Endothelial cell of umbilical vein (primary cell): Measurements from ENCODE around the gene SETDB1. TPM values are rescaled to one million over a fixed set of nuclear protein-coding genes. Genes with fewer than 3 reads are reported as not detected.

Experiments
- BruUV-seq: library from RNA; stranded (reverse); fragments of 400-500 nt; replicated peaks from 2 replicates; lab custom pipeline; 2021; lab: Mats Ljungman, UMichigan
- CTCF ChIA-PET: fragments of 300-600, 350-600 bp; sonication (Branson Sonifier 250); formaldehyde crosslinking; loops from one replicate; lab custom pipeline; 2021; ENCODE audit warnings: antibody characterized with exemption, inconsistent platforms; lab: Charles Lee
- POLR2A ChIA-PET: fragments of 300-600, 350-600 bp; sonication (Branson Sonifier 250); formaldehyde crosslinking; loops from one replicate; lab custom pipeline; 2021; ENCODE audit warnings: antibody characterized with exemption, inconsistent platforms; lab: Charles Lee
- DNase-seq: peaks from one replicate; pipeline ENCODE4 v3.0.0-alpha.2; 2011; ENCODE audit warnings: low read depth, low spot score
- FAIRE-seq: peaks from 2 replicates; lab custom pipeline; 2011; peaks lifted over from hg19 to GRCh38; lab: Jason Lieb, UNC
- H2AFZ ChIP-seq: 2 replicates; pipeline ENCODE4 v1.6.0; 2012; ENCODE audit warnings: low read depth, low read length, control low read depth, inconsistent platforms
- H3K27ac ChIP-seq: 2 replicates; pipeline ENCODE4 v1.5.1; 2011; ENCODE audit warnings: low read depth, mild to moderate bottlenecking, control low read depth, low read length, moderate library complexity; ENCODE audit not compliant: insufficient read depth
- H3K27me3 ChIP-seq, 2 experiments: 2 replicates each; pipeline versions ENCODE4 v1.6.0 to v1.6.1; 2011; ENCODE audit warnings: low read length in 2 of 2, mixed read lengths in 1 of 2; ENCODE audit not compliant: control insufficient read depth in 2 of 2, insufficient read depth in 2 of 2
- H3K36me3 ChIP-seq, 2 experiments: 2 replicates in 1 of 2; 3 replicates in 1 of 2; pipeline ENCODE4 v1.5.1; 2011; ENCODE audit warnings: low read length in 2 of 2, mild to moderate bottlenecking in 1 of 2, moderate library complexity in 1 of 2; ENCODE audit not compliant: control insufficient read depth in 2 of 2, insufficient read depth in 2 of 2; ENCODE audit errors: extremely low read depth in 1 of 2
- H3K4me1 ChIP-seq: 3 replicates; pipeline ENCODE4 v1.5.1; 2011; ENCODE audit warnings: mild to moderate bottlenecking, low read length; ENCODE audit not compliant: control insufficient read depth, insufficient read depth; ENCODE audit errors: extremely low read depth
- H3K4me2 ChIP-seq: 2 replicates; pipeline ENCODE4 v1.6.1; 2011; ENCODE audit warnings: low read length, control low read depth, mixed read lengths; ENCODE audit not compliant: insufficient read depth
- H3K4me3 ChIP-seq, 3 experiments: fragments of 200-600 bp in 1 of 3; sonication (generic), shearing (Covaris generic) in 1 of 3; replicated peaks in 1 of 3; 2 replicates each; pipeline ENCODE4 v1.5.1; 2011 to 2016; ENCODE audit warnings: control low read depth in 3 of 3, low read length in 3 of 3, mild to moderate bottlenecking in 2 of 3, inconsistent platforms in 1 of 3, low read depth in 1 of 3, moderate library complexity in 1 of 3; ENCODE audit not compliant: insufficient read depth in 1 of 3
- H3K79me2 ChIP-seq: 2 replicates; pipeline ENCODE4 v1.6.0; 2012; ENCODE audit warnings: low read length, inconsistent platforms; ENCODE audit not compliant: control insufficient read depth, insufficient read depth
- H3K9ac ChIP-seq: replicated peaks from 2 replicates; pipeline ENCODE3; 2011; ENCODE audit warnings: low read length, control low read depth; ENCODE audit not compliant: insufficient read depth; ENCODE audit errors: extremely low read depth
- H3K9me1 ChIP-seq: replicated peaks from 3 replicates; pipeline ENCODE4 v1.6.0; 2011; ENCODE audit warnings: mild to moderate bottlenecking, low read length; ENCODE audit not compliant: control insufficient read depth, insufficient read depth; ENCODE audit errors: extremely low read depth
- H3K9me3 ChIP-seq: replicated peaks from 2 replicates; pipeline ENCODE4 v1.5.1; 2012; ENCODE audit warnings: low read length, inconsistent platforms; ENCODE audit not compliant: control insufficient read depth, insufficient read depth
- H4K20me1 ChIP-seq: replicated peaks from 2 replicates; pipeline ENCODE3; 2011; ENCODE audit warnings: mild to moderate bottlenecking, low read length; ENCODE audit not compliant: control insufficient read depth, insufficient read depth; ENCODE audit errors: extremely low read depth
- EZH2 ChIP-seq: IDR thresholded peaks from 2 replicates; pipeline ENCODE4 v1.6.1; 2012; ENCODE audit warnings: borderline replicate concordance, low read depth, mild to moderate bottlenecking, moderate library complexity, low read length, inconsistent platforms; ENCODE audit not compliant: severe bottlenecking
- FOS ChIP-seq: IDR thresholded peaks from 2 replicates; pipeline ENCODE4 v1.6.1; 2011; ENCODE audit warnings: mild to moderate bottlenecking, low read length, moderate library complexity, borderline replicate concordance; ENCODE audit not compliant: insufficient read depth
- GATA2 ChIP-seq: IDR thresholded peaks from 2 replicates; pipeline ENCODE4 v1.7.0; 2011; ENCODE audit warnings: low read depth, mild to moderate bottlenecking, moderate library complexity, mixed read lengths, low read length; ENCODE audit not compliant: insufficient read length, insufficient read depth
- JUN ChIP-seq: IDR thresholded peaks from 2 replicates; pipeline ENCODE4 v1.6.1; 2011; ENCODE audit warnings: borderline replicate concordance, low read depth; ENCODE audit not compliant: insufficient read length, insufficient read depth
- MYC ChIP-seq: IDR thresholded peaks from one replicate; pipeline ENCODE4 v1.6.1; 2011; ENCODE audit warnings: mild to moderate bottlenecking, low read depth, low read length
- POLR2A ChIP-seq: IDR thresholded peaks from 2 replicates; pipeline ENCODE4 v1.6.1; 2012; ENCODE audit warnings: low read depth, mild to moderate bottlenecking, control low read depth, low read length
- POLR2AphosphoS5 ChIP-seq: IDR thresholded peaks from 2 replicates; pipeline ENCODE4 v1.6.1; 2012; ENCODE audit warnings: low read depth, mild to moderate bottlenecking, control low read depth, low read length, moderate library complexity; ENCODE audit not compliant: insufficient read depth
- dilution Hi-C: fragments of 300-500 bp; cut with MboI; formaldehyde crosslinking; loops from one replicate; pipeline ENCODE4 v1.15.0; 2019; ENCODE audit warnings: low sequenced_read_pairs; ENCODE audit not compliant: extremely low pct_ligation_motif_present
- intact Hi-C: fragments of 100-400 bp; cut with micrococcal nuclease; formaldehyde crosslinking; loops from one replicate; pipeline ENCODE4 v1.10.0; 2022
- polyA plus RNA-seq, 4 experiments: library from polyadenylated mRNA; depleted of rRNA in 3 of 4; stranded (reverse) in 3 of 4; unstranded in 1 of 4; fragments of >200 nt; gene quantifications; 2 replicates each; pipeline versions ENCODE4 v1.2.1 to v1.2.3, GENCODE V29; 2011 to 2012; ENCODE audit warnings: missing spikeins in 1 of 4
- total RNA-seq: library from RNA; stranded (reverse); gene quantifications from 2 replicates; pipeline ENCODE4 v1.2.3, GENCODE V29; 2021
- TF ChIP-seq, protein P1 (sequence below): IDR thresholded peaks from 2 replicates; pipeline ENCODE4 v1.6.1; 2011; ENCODE audit not compliant: insufficient read depth, insufficient read length
- TF ChIP-seq, protein P2 (sequence below), 2 donors: IDR thresholded peaks; 1 replicate in 1 of 2; 2 replicates in 1 of 2; pipeline ENCODE4 v1.5.1; 2011; ENCODE audit warnings: low read length in 2 of 2, mild to moderate bottlenecking in 2 of 2, moderate library complexity in 2 of 2, control low read depth in 1 of 2, inconsistent platforms in 1 of 2, low read depth in 1 of 2; ENCODE audit not compliant: insufficient read depth in 1 of 2; ENCODE audit errors: extremely low read depth in 1 of 2

SETDB1 gene
- total and polyA plus RNA-seq, 2 donors (not counting 3 experiments of a cell fraction or from before 2014, with no cell fraction given): 25.3 to 49.2 TPM

DNA sequence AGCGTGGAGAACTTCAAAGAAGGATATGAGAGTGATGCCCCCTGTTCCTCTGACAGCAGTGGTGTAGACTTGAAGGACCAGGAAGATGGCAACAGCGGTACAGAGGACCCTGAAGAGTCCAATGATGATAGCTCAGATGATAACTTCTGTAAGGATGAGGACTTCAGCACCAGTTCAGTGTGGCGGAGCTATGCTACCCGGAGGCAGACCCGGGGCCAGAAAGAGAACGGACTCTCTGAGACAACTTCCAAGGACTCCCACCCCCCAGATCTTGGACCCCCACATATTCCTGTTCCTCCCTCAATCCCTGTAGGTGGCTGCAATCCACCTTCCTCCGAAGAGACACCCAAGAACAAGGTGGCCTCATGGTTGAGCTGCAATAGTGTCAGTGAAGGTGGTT is 34.5 kb downstream of the SETDB1 start:
- Histone ChIP-seq H3K27ac (no peak overlapping the region), H3K36me3 (peaks cover 7 to 23% of the 10 kb centered on the region in 2 experiments)
- BruUV-seq: no TSS peak

More for the DNA sequence above, 34.5 kb downstream of the SETDB1 start:
- ChIA-PET POLR2A (no interaction called here), CTCF (interaction anchor here (1.0 to 1.2 kb wide), 2 partner anchors 35 to 46 kb away, joined by 3 to 5 read pairs; partner anchors contain the start of gene MINDY1)
- Histone ChIP-seq H3K9me1 (no peaks in the 10 kb centered on the region), H4K20me1 (no peaks in the 10 kb centered on the region), H3K4me3 (no peak overlapping the region), H3K4me2 (no peak overlapping the region), H3K9me3 (no peaks in the 10 kb centered on the region), H2AFZ (no peak overlapping the region), H3K9ac (no peak overlapping the region), H3K79me2 (no peaks in the 10 kb centered on the region), H3K4me1 (peaks cover 3% of the 10 kb centered on the region), H3K27me3 (no peaks in the 10 kb centered on the region)
- TF ChIP-seq POLR2AphosphoS5 (no peak), MYC (no peak), POLR2A (no peak), FOS (no peak), GATA2 (no peak), EZH2 (no peak), JUN (no peak)
- TF ChIP-seq, protein P1, sequence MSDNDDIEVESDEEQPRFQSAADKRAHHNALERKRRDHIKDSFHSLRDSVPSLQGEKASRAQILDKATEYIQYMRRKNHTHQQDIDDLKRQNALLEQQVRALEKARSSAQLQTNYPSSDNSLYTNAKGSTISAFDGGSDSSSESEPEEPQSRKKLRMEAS: no peak
- TF ChIP-seq, protein P2, sequence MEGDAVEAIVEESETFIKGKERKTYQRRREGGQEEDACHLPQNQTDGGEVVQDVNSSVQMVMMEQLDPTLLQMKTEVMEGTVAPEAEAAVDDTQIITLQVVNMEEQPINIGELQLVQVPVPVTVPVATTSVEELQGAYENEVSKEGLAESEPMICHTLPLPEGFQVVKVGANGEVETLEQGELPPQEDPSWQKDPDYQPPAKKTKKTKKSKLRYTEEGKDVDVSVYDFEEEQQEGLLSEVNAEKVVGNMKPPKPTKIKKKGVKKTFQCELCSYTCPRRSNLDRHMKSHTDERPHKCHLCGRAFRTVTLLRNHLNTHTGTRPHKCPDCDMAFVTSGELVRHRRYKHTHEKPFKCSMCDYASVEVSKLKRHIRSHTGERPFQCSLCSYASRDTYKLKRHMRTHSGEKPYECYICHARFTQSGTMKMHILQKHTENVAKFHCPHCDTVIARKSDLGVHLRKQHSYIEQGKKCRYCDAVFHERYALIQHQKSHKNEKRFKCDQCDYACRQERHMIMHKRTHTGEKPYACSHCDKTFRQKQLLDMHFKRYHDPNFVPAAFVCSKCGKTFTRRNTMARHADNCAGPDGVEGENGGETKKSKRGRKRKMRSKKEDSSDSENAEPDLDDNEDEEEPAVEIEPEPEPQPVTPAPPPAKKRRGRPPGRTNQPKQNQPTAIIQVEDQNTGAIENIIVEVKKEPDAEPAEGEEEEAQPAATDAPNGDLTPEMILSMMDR (IDR thresholded peaks at IDR 0.05; ENCODE audit: extremely low read depth in 1 of 2, insufficient read depth in 1 of 2, low read depth in 1 of 2, low read length in 2 of 2): no peak
- dilution Hi-C loops: no loop called here
- no peak for FAIRE-seq
- intact Hi-C loops: no loop called here
- no peak for DNase-seq
